ENCODE results near the gene AP2B1.

DNA sequence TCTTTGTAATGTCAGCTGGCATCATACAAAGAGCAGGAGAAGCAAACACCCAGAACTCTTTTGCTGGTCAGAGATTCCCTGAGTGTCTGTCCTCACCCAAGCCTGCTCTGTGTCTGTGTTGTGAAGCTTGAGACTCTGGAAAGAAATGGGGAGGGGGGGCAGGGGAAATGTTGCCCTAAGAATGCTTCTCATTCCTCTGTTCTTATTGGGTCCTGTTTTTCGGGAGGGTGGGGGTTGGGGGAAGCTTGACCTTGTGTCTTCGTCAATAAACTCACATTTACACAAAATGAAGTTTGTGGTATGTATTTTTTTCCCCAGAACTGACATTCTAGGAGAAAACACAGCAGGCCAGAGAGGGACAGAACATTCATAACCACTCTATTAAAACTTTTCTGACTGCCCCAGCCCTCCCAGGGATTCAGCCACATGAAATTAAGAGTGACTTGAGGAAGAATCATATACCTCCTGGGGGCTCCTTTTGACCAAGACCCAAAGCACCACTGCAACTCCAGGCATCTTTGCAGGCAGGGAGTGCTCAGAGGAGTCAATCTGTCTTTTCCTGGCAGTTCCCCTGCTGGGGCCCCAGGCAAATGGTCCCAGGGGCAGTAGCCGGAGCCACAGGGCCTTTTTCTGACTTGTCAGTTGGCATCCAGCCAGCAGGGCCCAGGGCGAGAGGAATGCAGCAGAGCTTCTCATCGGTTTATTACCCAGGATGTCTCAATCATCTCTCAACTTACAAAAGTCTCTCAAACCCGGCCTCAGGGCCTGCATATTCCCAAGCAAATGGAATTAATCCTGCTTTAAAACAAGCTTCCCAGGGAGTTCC is 139.2 kb downstream of the AP2B1 start:
- TF ChIP-seq, protein P1, sequence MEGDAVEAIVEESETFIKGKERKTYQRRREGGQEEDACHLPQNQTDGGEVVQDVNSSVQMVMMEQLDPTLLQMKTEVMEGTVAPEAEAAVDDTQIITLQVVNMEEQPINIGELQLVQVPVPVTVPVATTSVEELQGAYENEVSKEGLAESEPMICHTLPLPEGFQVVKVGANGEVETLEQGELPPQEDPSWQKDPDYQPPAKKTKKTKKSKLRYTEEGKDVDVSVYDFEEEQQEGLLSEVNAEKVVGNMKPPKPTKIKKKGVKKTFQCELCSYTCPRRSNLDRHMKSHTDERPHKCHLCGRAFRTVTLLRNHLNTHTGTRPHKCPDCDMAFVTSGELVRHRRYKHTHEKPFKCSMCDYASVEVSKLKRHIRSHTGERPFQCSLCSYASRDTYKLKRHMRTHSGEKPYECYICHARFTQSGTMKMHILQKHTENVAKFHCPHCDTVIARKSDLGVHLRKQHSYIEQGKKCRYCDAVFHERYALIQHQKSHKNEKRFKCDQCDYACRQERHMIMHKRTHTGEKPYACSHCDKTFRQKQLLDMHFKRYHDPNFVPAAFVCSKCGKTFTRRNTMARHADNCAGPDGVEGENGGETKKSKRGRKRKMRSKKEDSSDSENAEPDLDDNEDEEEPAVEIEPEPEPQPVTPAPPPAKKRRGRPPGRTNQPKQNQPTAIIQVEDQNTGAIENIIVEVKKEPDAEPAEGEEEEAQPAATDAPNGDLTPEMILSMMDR (IDR thresholded peaks at IDR 0.05), result no peak
- no peak for TF ChIP-seq POLR2AphosphoS5 (IDR thresholded peaks at IDR 0.05)
